ENCODE measurements around the gene RABAC1.

RABAC1 gene

DNA sequence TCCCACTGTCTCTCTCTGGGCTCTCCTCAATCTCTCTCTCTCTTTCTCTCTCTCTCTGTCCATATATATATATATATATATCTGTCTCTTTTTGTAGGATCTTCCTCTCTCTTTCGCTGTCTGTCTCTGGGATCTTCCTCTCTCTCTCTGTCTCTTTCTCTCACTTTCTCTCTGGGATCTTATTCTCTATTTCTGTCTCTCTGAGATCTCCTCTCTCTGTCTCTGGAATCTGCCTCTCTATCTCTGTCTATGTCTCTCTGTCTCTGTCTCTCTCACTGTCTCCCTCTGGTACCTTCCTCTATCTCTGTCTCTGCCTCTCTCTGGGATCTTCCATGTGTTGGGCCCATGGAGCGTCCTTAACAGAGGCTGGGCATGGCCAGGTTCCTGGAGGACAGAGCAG lies 31.5 kb upstream of the RABAC1 start:
- DNase-seq: no peak
- Histone ChIP-seq H3K27ac (no peak overlapping the region), H3K4me3 (no peak overlapping the region), H3K27me3 (peaks cover 3 to 74% of the 10 kb centered on the region in 2 donors), H3K9me3 (no peaks in the 10 kb centered on the region), H3K36me3 (no peaks in the 10 kb centered on the region), H3K4me1 (peaks cover 0 to 11% (median 10%) of the 10 kb centered on the region in 4 donors)
- intact Hi-C loops (cut with DNase I; ENCODE audit: low total_unique reads): no loop called here
- TF ChIP-seq, protein P1, sequence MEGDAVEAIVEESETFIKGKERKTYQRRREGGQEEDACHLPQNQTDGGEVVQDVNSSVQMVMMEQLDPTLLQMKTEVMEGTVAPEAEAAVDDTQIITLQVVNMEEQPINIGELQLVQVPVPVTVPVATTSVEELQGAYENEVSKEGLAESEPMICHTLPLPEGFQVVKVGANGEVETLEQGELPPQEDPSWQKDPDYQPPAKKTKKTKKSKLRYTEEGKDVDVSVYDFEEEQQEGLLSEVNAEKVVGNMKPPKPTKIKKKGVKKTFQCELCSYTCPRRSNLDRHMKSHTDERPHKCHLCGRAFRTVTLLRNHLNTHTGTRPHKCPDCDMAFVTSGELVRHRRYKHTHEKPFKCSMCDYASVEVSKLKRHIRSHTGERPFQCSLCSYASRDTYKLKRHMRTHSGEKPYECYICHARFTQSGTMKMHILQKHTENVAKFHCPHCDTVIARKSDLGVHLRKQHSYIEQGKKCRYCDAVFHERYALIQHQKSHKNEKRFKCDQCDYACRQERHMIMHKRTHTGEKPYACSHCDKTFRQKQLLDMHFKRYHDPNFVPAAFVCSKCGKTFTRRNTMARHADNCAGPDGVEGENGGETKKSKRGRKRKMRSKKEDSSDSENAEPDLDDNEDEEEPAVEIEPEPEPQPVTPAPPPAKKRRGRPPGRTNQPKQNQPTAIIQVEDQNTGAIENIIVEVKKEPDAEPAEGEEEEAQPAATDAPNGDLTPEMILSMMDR (IDR thresholded peaks at IDR 0.05): no peak

DNA sequence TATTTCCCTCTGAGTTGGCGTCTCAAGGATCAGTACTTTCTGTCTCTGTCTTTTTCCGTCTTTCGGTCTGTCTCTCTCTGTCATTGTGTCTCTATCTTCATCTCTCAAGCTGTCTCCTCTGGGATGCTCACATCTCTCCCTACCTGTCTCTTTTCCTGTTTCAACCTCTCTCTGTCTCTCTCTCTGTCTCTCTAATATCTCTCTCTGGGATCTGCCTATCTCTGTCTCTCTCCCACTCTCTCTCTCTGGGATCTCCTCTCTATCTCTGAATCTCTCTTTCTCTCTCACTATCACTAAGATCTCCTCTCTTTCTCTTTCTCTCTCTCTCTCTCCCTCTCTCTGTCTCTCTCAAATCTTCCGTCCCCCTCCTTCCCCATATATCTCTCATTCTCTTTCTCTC lies 30.9 kb upstream of the RABAC1 start:
- no peak overlapping the region for H3K27ac ChIP-seq
- TF ChIP-seq, protein P1 (IDR thresholded peaks at IDR 0.05): no peak
- H3K4me3 ChIP-seq: no peak overlapping the region
- peaks cover 0 to 11% (median 10%) of the 10 kb centered on the region in 4 donors for H3K4me1 ChIP-seq
- no peaks in the 10 kb centered on the region for H3K36me3 ChIP-seq
- DNase-seq: no peak
- no peaks in the 10 kb centered on the region for H3K9me3 ChIP-seq
- intact Hi-C loops (cut with DNase I; ENCODE audit: low total_unique reads): no loop called here
- peaks cover 3 to 68% of the 10 kb centered on the region in 2 donors for H3K27me3 ChIP-seq

DNA sequence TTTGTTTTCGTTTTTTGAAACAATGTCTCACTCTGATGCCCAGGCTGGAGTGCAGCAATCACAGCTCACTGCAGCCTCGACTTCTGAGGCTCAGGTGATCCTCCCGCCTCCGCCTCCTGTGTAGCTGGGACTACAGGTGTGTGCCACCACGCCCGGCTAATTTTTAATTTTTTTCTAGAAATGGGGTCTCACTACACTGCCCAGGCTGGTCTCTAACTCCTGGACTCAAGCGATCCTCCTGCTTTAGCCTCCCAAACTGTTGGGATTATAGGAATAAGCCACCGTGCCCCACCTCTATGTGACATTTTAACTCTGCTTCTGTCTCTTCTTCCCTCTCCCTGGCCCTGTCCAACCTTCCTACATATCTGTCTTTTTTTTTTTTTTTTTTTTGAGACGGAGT lies 29.8 kb upstream of the RABAC1 start:
- H3K9me3 ChIP-seq: no peaks in the 10 kb centered on the region
- no peak overlapping the region for H3K4me3 ChIP-seq
- intact Hi-C loops (cut with DNase I; ENCODE audit: low total_unique reads): no loop called here
- TF ChIP-seq, protein P1 (IDR thresholded peaks at IDR 0.05): no peak
- DNase-seq: no peak
- H3K36me3 ChIP-seq: no peaks in the 10 kb centered on the region
- no peak overlapping the region for H3K27ac ChIP-seq
- peaks cover 0 to 5% (median 5%) of the 10 kb centered on the region in 4 donors for H3K4me1 ChIP-seq
- H3K27me3 ChIP-seq: peaks cover under 1 to 57% of the 10 kb centered on the region in 2 donors

DNA sequence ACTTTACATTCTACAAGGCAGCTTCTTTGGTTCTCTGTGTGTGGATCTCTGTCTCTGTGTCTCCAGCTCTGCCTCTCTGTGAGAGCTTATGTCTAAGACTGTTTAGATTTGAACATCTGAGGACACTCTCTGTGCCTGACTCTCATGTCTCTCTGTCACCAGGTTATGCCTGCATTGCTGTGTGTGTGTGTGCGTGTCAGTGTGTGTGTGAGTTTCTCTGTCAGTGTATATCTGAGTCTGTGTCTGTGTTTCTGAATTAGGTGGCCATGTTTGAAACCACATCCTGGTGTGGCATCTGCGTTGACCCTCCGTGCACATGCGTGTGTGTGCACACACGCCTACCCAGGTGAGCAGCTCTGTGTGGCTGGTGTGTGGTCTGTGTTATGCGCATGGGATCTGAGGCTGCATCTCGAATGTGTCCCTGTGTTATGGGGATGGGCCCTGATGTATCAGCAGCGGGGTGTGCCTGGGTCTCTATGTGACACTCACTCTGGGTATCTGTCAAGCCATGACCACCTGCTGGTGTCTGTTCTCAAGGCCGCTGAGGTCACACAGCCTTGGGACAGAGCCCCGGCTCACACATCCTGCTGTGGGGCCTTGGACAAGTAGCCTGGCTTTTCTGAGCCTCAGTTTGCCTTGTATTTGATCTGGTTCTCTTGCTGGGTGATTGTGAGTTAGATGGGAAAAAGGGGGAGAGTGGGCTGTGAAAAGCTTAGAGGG lies 28.2 kb upstream of the RABAC1 start:
- TF ChIP-seq, protein P1 (IDR thresholded peaks at IDR 0.05): no peak
- no peak for DNase-seq
- Histone ChIP-seq H3K4me3 (no peak overlapping the region), H3K36me3 (no peaks in the 10 kb centered on the region), H3K9me3 (no peaks in the 10 kb centered on the region), H3K4me1 (no peaks in the 10 kb centered on the region), H3K27ac (no peak overlapping the region), H3K27me3 (peaks cover 0 to 41% of the 10 kb centered on the region in 2 donors)
- intact Hi-C loops (cut with DNase I; ENCODE audit: low total_unique reads): no loop called here

DNA sequence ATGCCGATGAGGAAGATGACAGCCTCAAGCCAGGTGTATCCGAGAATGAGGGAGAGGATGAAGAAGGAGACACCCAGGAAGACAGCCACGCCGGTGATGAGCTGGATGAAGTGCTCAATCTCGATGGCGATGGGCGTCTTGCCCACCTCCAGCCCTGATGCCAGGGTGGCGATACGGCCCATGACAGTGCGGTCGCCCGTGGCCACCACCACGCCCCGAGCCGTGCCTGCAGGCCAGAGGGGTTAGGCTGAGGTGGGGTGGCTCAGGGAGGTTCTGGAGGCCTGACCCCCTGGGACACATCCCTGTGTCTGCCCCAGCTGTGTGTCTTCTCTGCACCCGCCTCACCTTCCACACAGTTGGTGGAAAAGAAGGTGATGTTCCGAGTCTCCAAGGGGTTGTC lies 25.8 kb upstream of the RABAC1 start:
- Histone ChIP-seq H3K36me3 (no peaks in the 10 kb centered on the region), H3K4me1 (no peaks in the 10 kb centered on the region), H3K27ac (no peak overlapping the region), H3K4me3 (no peak overlapping the region), H3K27me3 (peaks cover 0 to 25% of the 10 kb centered on the region in 2 donors), H3K9me3 (no peaks in the 10 kb centered on the region)
- no peak for DNase-seq
- intact Hi-C loops (cut with DNase I; ENCODE audit: low total_unique reads): no loop called here
- TF ChIP-seq, protein P1 (IDR thresholded peaks at IDR 0.05): no peak

Measured in tibial artery (tissue), 4 donors.